Esophagus squamous epithelium (tissue), 5 donors: ENCODE data around the gene TNFRSF18. TPM values are rescaled to one million over a fixed set of nuclear protein-coding genes. Genes with fewer than 3 reads are reported as not detected.

ENCODE experiments used
- DNase-seq: peaks from one replicate; lab custom pipeline; 2025; lab: John Stamatoyannopoulos, UW
- H3K27ac ChIP-seq, 4 donors: fragments of 200-600 bp; sonication (generic); one replicate each; pipeline ENCODE4 v1.5.1; 2016 to 2019; ENCODE audit warnings: mild to moderate bottlenecking in 1 of 4
- H3K27me3 ChIP-seq, 4 donors: fragments of 200-600 bp; sonication (generic); 1 replicate in 3 of 4; 2 replicates in 1 of 4; pipeline versions ENCODE4 v1.5.1 to v1.6.0; 2017 to 2021; ENCODE audit warnings: antibody characterized with exemption in 1 of 4
- H3K36me3 ChIP-seq, 3 donors: fragments of 200-600 bp; sonication (generic); one replicate each; pipeline ENCODE4 v1.5.1; 2016 to 2019
- H3K4me1 ChIP-seq, 3 donors: fragments of 200-600 bp; sonication (generic); one replicate each; pipeline ENCODE4 v1.5.1; 2017 to 2019
- H3K4me3 ChIP-seq, 4 donors: fragments of 200-600 bp; sonication (generic); 1 replicate in 3 of 4; 2 replicates in 1 of 4; pipeline ENCODE4 v1.5.1; 2016 to 2019; ENCODE audit warnings: mild to moderate bottlenecking in 2 of 4, moderate library complexity in 1 of 4
- H3K9me3 ChIP-seq, 3 donors: fragments of 200-600 bp; sonication (generic); one replicate each; pipeline ENCODE4 v1.5.1; 2016 to 2019
- CTCF ChIP-seq, 6 experiments: fragments of 450-650 bp in 4 of 6; fragments of 200-600 bp in 2 of 6; sonication (generic) in 2 of 6; IDR thresholded peaks; one replicate each; pipeline ENCODE4 v1.5.1; 2016 to 2019; ENCODE audit warnings: antibody characterized with exemption in 6 of 6, mild to moderate bottlenecking in 4 of 6, moderate library complexity in 4 of 6
- POLR2A ChIP-seq, 4 donors: fragments of 450-650 bp; IDR thresholded peaks; one replicate each; pipeline ENCODE4 v1.6.1; 2017; ENCODE audit warnings: antibody characterized with exemption in 4 of 4, mild to moderate bottlenecking in 4 of 4, moderate library complexity in 3 of 4
- WGBS, 2 donors: methylation state at CpG; one replicate each; pipeline ENCODE4 v1.1.5; 2018; 5-methylcytosine and 5-hydroxymethylcytosine counted together
- intact Hi-C: fragments of 100-400 bp; cut with DNase I; formaldehyde crosslinking; loops from one replicate; pipeline ENCODE4 v1.15.0; 2022
- total RNA-seq, 4 donors: library from RNA; depleted of rRNA; stranded (reverse); fragments of >200 nt; gene quantifications; one replicate each; pipeline ENCODE4 v1.1.0, GENCODE V29; 2016
- donor health status: DM: yes; HTN: yes; CAD: no.

TNFRSF18 gene
- total RNA-seq, 4 donors from 2014 or later = 2.0 to 21.0 (median 2.8) TPM

- intact Hi-C loops = no loop called here
- WGBS, 2 donors = 92 to 100% methylated on average over 1 to 2 of the region's 21 CpGs
- Histone ChIP-seq H3K36me3 (peaks cover 12 to 56% (median 15%) of the 10 kb centered on the region in 3 donors), H3K27me3 (no peaks in the 10 kb centered on the region), H3K4me1 (peaks cover 10 to 53% (median 17%) of the 10 kb centered on the region in 3 donors), H3K27ac (peak overlapping the region in 1 of 4 donors; percentile 28), H3K9me3 (no peaks in the 10 kb centered on the region), H3K4me3 (no peak overlapping the region)
- DNase-seq = no peak
- TF ChIP-seq CTCF (IDR thresholded peaks at IDR 0.05) = no peak
- no peak for TF ChIP-seq POLR2A (IDR thresholded peaks at IDR 0.05)
These were observed 9.7 kb upstream of the TNFRSF18 start for GRCh38 chr1:1215881-1216605.

- intact Hi-C loops = no loop called here
- peak overlapping the region in 1 of 4 donors; percentile 5 for H3K27ac ChIP-seq
- WGBS, 2 donors = 33 to 37% methylated on average over 6 to 9 of the region's 11 CpGs
- no peak overlapping the region for H3K4me3 ChIP-seq
- no peak for DNase-seq
- peaks cover 12 to 47% (median 15%) of the 10 kb centered on the region in 3 donors for H3K36me3 ChIP-seq
- peaks cover 0 to 6% (median 0%) of the 10 kb centered on the region in 4 donors for H3K27me3 ChIP-seq
- peaks cover 10 to 53% (median 17%) of the 10 kb centered on the region in 3 donors for H3K4me1 ChIP-seq
- TF ChIP-seq CTCF (IDR thresholded peaks at IDR 0.05) = no peak
- no peak for TF ChIP-seq POLR2A (IDR thresholded peaks at IDR 0.05)
- H3K9me3 ChIP-seq = no peaks in the 10 kb centered on the region
These were observed 8.8 kb upstream of the TNFRSF18 start for GRCh38 chr1:1215080-1215676.

- intact Hi-C loops = no loop called here
- Histone ChIP-seq H3K4me1 (peaks cover 11 to 59% (median 19%) of the 10 kb centered on the region in 3 donors), H3K27me3 (peaks cover 0 to 21% (median 0%) of the 10 kb centered on the region in 4 donors), H3K4me3 (peak within 1 kb of the TSS in 3 of 4 donors; percentile 19 to 57 (median 38)), H3K9me3 (no peaks in the 10 kb centered on the region), H3K27ac (peak within 1 kb of the TSS in 2 of 4 donors; percentile 47 to 68), H3K36me3 (peaks cover 12 to 31% (median 12%) of the 10 kb centered on the region in 3 donors)
- TF ChIP-seq POLR2A (IDR thresholded peaks at IDR 0.05) (no peak), CTCF (IDR thresholded peaks at IDR 0.05) (no peak)
- DNase-seq = no peak
- 40 to 45% methylated on average over 1 to 4 of the region's 56 CpGs for WGBS, 2 donors
These were observed 7.2 kb upstream of the TNFRSF18 start, which contains the start of gene TNFRSF4 for GRCh38 chr1:1213345-1214265. TSS of gene TNFRSF4 (minus strand) at chr1:1214153. CDS start at chr1:1214127, 26 bp downstream.

GRCh38 chr1:1212780-1213344, 6.5 kb upstream of the TNFRSF18 start:
- intact Hi-C loops = no loop called here

More at GRCh38 chr1:1212780-1213344, 6.5 kb upstream of the TNFRSF18 start:
- no peaks in the 10 kb centered on the region for H3K9me3 ChIP-seq
- H3K36me3 ChIP-seq = peaks cover 4 to 24% (median 12%) of the 10 kb centered on the region in 3 donors
- TF ChIP-seq CTCF (IDR thresholded peaks at IDR 0.05) (no peak), POLR2A (IDR thresholded peaks at IDR 0.05) (no peak)
- 62% methylated on average over 7 of the region's 24 CpGs; no CpG with 5 or more reads in 1 of the 2 donors for WGBS, 2 donors
- peaks cover 18 to 59% (median 26%) of the 10 kb centered on the region in 3 donors for H3K4me1 ChIP-seq
- H3K27me3 ChIP-seq = peaks cover 0 to 28% (median 0%) of the 10 kb centered on the region in 4 donors
- DNase-seq = no peak
- H3K4me3 ChIP-seq = peak overlapping the region in 3 of 4 donors; percentile 19 to 57 (median 38)
- H3K27ac ChIP-seq = peak overlapping the region in 3 of 4 donors; percentile 3 to 68 (median 47)
